ENCODE data around the gene SARDH.

Gene SARDH

DNA sequence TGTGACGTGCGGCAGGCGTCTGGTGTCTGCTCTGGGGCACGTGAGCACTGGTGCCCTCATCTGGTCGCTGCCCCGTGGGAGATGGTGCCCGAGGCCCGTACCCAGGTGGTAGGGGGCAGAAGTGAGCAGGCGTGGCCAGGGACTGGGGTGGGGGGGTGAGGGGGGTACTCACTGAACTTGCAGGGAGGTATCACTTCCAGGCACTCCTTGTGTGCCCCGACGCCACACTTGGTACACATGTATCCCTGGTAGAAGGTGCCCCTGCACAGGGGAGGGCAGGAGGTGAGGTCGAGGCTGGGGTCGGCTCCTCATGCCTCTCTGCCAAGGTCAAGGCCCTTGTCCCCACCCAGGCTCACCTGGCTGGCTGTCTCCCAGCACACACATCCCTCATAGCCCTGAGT, 45.2 kb upstream of the SARDH start:
- no peaks in the 10 kb centered on the region for H3K27me3 ChIP-seq (ENCODE audit: insufficient read depth, low read length, poor library complexity)
- H3K4me1 ChIP-seq (ENCODE audit: insufficient read depth, low read length), result no peaks in the 10 kb centered on the region
- H3K79me2 ChIP-seq (ENCODE audit: insufficient read depth, low read length), result no peaks in the 10 kb centered on the region
- H3K9ac ChIP-seq (ENCODE audit: low read depth, low read length), result no peak overlapping the region
- H2AFZ ChIP-seq (ENCODE audit: low read depth, low read length), result no peak overlapping the region
- ATAC-seq (ENCODE audit: insufficient read depth, low read depth) (no peak), DNase-seq (no peak)
- no peak overlapping the region for H3K27ac ChIP-seq (ENCODE audit: low read length)
- H3K4me2 ChIP-seq (ENCODE audit: insufficient read depth, low read length), result no peak overlapping the region
- no peaks in the 10 kb centered on the region for H3K36me3 ChIP-seq (ENCODE audit: insufficient read depth, low read length)
- TF ChIP-seq, protein P1, sequence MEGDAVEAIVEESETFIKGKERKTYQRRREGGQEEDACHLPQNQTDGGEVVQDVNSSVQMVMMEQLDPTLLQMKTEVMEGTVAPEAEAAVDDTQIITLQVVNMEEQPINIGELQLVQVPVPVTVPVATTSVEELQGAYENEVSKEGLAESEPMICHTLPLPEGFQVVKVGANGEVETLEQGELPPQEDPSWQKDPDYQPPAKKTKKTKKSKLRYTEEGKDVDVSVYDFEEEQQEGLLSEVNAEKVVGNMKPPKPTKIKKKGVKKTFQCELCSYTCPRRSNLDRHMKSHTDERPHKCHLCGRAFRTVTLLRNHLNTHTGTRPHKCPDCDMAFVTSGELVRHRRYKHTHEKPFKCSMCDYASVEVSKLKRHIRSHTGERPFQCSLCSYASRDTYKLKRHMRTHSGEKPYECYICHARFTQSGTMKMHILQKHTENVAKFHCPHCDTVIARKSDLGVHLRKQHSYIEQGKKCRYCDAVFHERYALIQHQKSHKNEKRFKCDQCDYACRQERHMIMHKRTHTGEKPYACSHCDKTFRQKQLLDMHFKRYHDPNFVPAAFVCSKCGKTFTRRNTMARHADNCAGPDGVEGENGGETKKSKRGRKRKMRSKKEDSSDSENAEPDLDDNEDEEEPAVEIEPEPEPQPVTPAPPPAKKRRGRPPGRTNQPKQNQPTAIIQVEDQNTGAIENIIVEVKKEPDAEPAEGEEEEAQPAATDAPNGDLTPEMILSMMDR (IDR thresholded peaks at IDR 0.05; ENCODE audit: borderline replicate concordance, extremely low read depth, low read length, poor library complexity, severe bottlenecking), result no peak
- TF ChIP-seq EZH2 (IDR thresholded peaks at IDR 0.05; ENCODE audit: borderline replicate concordance, low read depth, low read length, severe bottlenecking), result no peak
- H3K4me3 ChIP-seq (ENCODE audit: low read depth in 1 of 2, low read length in 2 of 2), result no peak overlapping the region
- H3K9me3 ChIP-seq (ENCODE audit: insufficient read depth, low read length, severe bottlenecking), result no peaks in the 10 kb centered on the region
- no peaks in the 10 kb centered on the region for H4K20me1 ChIP-seq (ENCODE audit: insufficient read depth, low read length)

DNA sequence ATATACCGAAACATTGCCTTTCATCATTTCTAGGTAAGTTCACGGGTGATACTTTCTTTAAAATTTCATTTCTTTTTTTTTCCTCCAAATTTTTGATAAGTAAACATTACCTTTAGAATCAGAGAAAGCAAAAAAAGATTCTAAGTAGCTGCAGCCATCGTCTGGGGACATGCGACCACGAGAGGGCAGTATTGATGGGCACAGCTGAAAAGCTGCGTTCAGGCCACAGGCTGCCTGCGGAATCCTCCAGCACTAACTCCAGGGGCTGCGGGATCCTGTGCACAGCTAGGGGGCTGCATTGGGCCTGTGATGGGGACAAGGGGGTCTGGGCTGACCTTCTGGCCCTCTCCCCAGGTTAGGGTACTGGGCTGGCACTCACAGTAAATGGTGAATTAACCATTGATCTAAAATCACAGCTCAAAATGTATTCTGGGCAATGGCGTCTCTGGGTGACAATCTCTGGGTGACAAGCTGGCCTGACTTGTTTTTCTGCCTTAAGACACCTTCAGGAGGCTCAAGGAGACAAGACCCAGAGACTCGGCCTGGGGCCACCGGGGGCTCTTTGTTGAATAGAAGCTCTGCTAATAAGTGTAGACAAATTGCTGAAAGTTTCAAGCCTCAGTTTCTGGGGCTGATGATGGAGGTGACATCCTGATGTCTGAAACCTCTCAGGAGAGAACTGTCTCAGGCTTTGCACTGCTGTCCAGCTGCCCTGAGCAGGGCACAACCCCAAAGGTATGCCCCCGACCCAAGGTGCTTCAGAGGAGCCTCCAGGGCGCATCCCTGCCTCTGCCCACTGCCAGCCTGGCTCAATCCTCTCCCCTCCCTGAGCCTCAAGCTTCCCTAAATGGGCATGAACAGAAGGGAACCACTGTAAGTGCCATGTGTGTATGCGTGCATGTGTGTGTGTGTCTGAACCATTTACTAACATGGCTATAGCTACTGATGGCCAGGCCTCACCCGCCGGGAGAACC, 44.3 kb upstream of the SARDH start:
- ATAC-seq (ENCODE audit: insufficient read depth, low read depth), result peak; percentile 71
- H3K36me3 ChIP-seq (ENCODE audit: insufficient read depth, low read length), result no peaks in the 10 kb centered on the region

DNA sequence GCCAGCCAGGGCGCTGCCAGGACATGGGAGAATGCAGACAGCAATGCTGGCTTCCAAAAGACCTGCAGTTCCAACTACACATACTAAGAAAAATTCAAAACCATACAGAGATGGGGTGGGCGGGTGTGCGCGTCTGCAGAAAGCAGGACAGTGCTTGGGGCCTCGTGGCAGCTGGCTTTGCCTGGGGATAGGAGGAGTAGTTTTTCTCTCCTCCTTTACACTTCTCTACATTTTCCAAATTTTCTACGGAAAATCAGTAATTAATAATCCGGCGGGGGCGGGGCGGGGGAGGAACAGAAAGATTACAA, 43.6 kb upstream of the SARDH start:
- H3K9ac ChIP-seq (ENCODE audit: low read depth, low read length), result no peak overlapping the region
- no peaks in the 10 kb centered on the region for H3K79me2 ChIP-seq (ENCODE audit: insufficient read depth, low read length)
- no peak overlapping the region for H3K27ac ChIP-seq (ENCODE audit: low read length)
- H3K27me3 ChIP-seq (ENCODE audit: insufficient read depth, low read length, poor library complexity), result no peaks in the 10 kb centered on the region
- no peak overlapping the region for H3K4me3 ChIP-seq (ENCODE audit: low read depth in 1 of 2, low read length in 2 of 2)
- H4K20me1 ChIP-seq (ENCODE audit: insufficient read depth, low read length), result no peaks in the 10 kb centered on the region
- no peaks in the 10 kb centered on the region for H3K9me3 ChIP-seq (ENCODE audit: insufficient read depth, low read length, severe bottlenecking)
- no peaks in the 10 kb centered on the region for H3K36me3 ChIP-seq (ENCODE audit: insufficient read depth, low read length)
- TF ChIP-seq, protein P1 (IDR thresholded peaks at IDR 0.05; ENCODE audit: borderline replicate concordance, extremely low read depth, low read length, poor library complexity, severe bottlenecking), result no peak
- TF ChIP-seq EZH2 (IDR thresholded peaks at IDR 0.05; ENCODE audit: borderline replicate concordance, low read depth, low read length, severe bottlenecking), result no peak
- no peak for ATAC-seq (ENCODE audit: insufficient read depth, low read depth)
- no peak for DNase-seq
- no peaks in the 10 kb centered on the region for H3K4me1 ChIP-seq (ENCODE audit: insufficient read depth, low read length)
- H2AFZ ChIP-seq (ENCODE audit: low read depth, low read length), result no peak overlapping the region
- H3K4me2 ChIP-seq (ENCODE audit: insufficient read depth, low read length), result no peak overlapping the region

More for the DNA sequence above, 44.3 kb upstream of the SARDH start:
- no peaks in the 10 kb centered on the region for H3K9me3 ChIP-seq (ENCODE audit: insufficient read depth, low read length, severe bottlenecking)
- H3K27me3 ChIP-seq (ENCODE audit: insufficient read depth, low read length, poor library complexity), result no peaks in the 10 kb centered on the region
- no peak overlapping the region for H3K4me2 ChIP-seq (ENCODE audit: insufficient read depth, low read length)
- H2AFZ ChIP-seq (ENCODE audit: low read depth, low read length), result no peak overlapping the region
- H3K4me3 ChIP-seq (ENCODE audit: low read depth in 1 of 2, low read length in 2 of 2), result no peak overlapping the region
- H3K79me2 ChIP-seq (ENCODE audit: insufficient read depth, low read length), result no peaks in the 10 kb centered on the region
- no peak overlapping the region for H3K27ac ChIP-seq (ENCODE audit: low read length)
- H3K4me1 ChIP-seq (ENCODE audit: insufficient read depth, low read length), result no peaks in the 10 kb centered on the region
- no peaks in the 10 kb centered on the region for H4K20me1 ChIP-seq (ENCODE audit: insufficient read depth, low read length)
- DNase-seq, result peak; percentile 63
- TF ChIP-seq, protein P1 (IDR thresholded peaks at IDR 0.05; ENCODE audit: borderline replicate concordance, extremely low read depth, low read length, poor library complexity, severe bottlenecking), result peak; percentile 84
- TF ChIP-seq EZH2 (IDR thresholded peaks at IDR 0.05; ENCODE audit: borderline replicate concordance, low read depth, low read length, severe bottlenecking), result no peak
- H3K9ac ChIP-seq (ENCODE audit: low read depth, low read length), result no peak overlapping the region
